ENCODE data around the gene ANKRD33B. TPM values are rescaled to one million over a fixed set of nuclear protein-coding genes. Genes with fewer than 3 reads are reported as not detected.

Gene ANKRD33B
- total RNA-seq, 4 donors from 2014 or later: 4.4 to 17.2 (median 5.9) TPM

GRCh38 chr5:10578293-10578665 lies 14.4 kb downstream of the ANKRD33B start:
- H3K4me3 ChIP-seq: no peak overlapping the region
- peaks cover 11% of the 10 kb centered on the region for H3K27me3 ChIP-seq
- no peak for TF ChIP-seq CTCF (IDR thresholded peaks at IDR 0.05)
- TF ChIP-seq EP300 (IDR thresholded peaks at IDR 0.05): no peak
- no peak for TF ChIP-seq POLR2AphosphoS5 (IDR thresholded peaks at IDR 0.05)
- TF ChIP-seq POLR2A (IDR thresholded peaks at IDR 0.05): no peak
- no peaks in the 10 kb centered on the region for H3K36me3 ChIP-seq
- ATAC-seq: no peak
- no peaks in the 10 kb centered on the region for H3K9me3 ChIP-seq
- no peak overlapping the region for H3K27ac ChIP-seq
- WGBS, 2 donors (ENCODE audit: low coverage in 1 of 2): 100% methylated on average over 1 of the region's 1 CpG; no CpG with 5 or more reads in 1 of the 2 donors
- H3K4me1 ChIP-seq: peaks cover 0 to 15% (median 3%) of the 10 kb centered on the region in 3 donors

GRCh38 chr5:10578869-10579268 lies 15.0 kb downstream of the ANKRD33B start:
- TF ChIP-seq EP300 (IDR thresholded peaks at IDR 0.05) (no peak), POLR2AphosphoS5 (IDR thresholded peaks at IDR 0.05) (no peak), CTCF (IDR thresholded peaks at IDR 0.05) (no peak), POLR2A (IDR thresholded peaks at IDR 0.05) (no peak)
- peaks cover 0 to 15% (median 3%) of the 10 kb centered on the region in 3 donors for H3K4me1 ChIP-seq
- no peak overlapping the region for H3K4me3 ChIP-seq
- peaks cover 16% of the 10 kb centered on the region for H3K27me3 ChIP-seq
- ATAC-seq: no peak
- no peaks in the 10 kb centered on the region for H3K36me3 ChIP-seq
- H3K27ac ChIP-seq: no peak overlapping the region
- 95 to 100% methylated on average over 2 to 4 of the region's 6 CpGs for WGBS, 2 donors (ENCODE audit: low coverage in 1 of 2)
- H3K9me3 ChIP-seq: no peaks in the 10 kb centered on the region

GRCh38 chr5:10579536-10580521 lies 16.0 kb downstream of the ANKRD33B start:
- TF ChIP-seq EP300 (IDR thresholded peaks at IDR 0.05): no peak
- no peak for TF ChIP-seq CTCF (IDR thresholded peaks at IDR 0.05)
- peaks cover 25% of the 10 kb centered on the region for H3K27me3 ChIP-seq
- no peak overlapping the region for H3K4me3 ChIP-seq
- no peak overlapping the region for H3K27ac ChIP-seq
- 81 to 85% methylated on average over 5 to 8 of the region's 8 CpGs for WGBS, 2 donors (ENCODE audit: low coverage in 1 of 2)
- H3K4me1 ChIP-seq: peaks cover 0 to 15% (median 3%) of the 10 kb centered on the region in 3 donors
- no peaks in the 10 kb centered on the region for H3K9me3 ChIP-seq
- ATAC-seq: no peak
- H3K36me3 ChIP-seq: no peaks in the 10 kb centered on the region

GRCh38 chr5:10580531-10581423 lies 16.9 kb downstream of the ANKRD33B start:
- no peak overlapping the region for H3K27ac ChIP-seq
- peaks cover 0 to 15% (median 3%) of the 10 kb centered on the region in 3 donors for H3K4me1 ChIP-seq
- no peak overlapping the region for H3K4me3 ChIP-seq
- 86 to 94% methylated on average over 1 to 8 of the region's 9 CpGs for WGBS, 2 donors (ENCODE audit: low coverage in 1 of 2)
- TF ChIP-seq POLR2AphosphoS5 (IDR thresholded peaks at IDR 0.05): no peak
- TF ChIP-seq POLR2A (IDR thresholded peaks at IDR 0.05): no peak
- TF ChIP-seq CTCF (IDR thresholded peaks at IDR 0.05): no peak
- TF ChIP-seq EP300 (IDR thresholded peaks at IDR 0.05): no peak
- peaks cover 27% of the 10 kb centered on the region for H3K27me3 ChIP-seq
- no peaks in the 10 kb centered on the region for H3K36me3 ChIP-seq
- H3K9me3 ChIP-seq: no peaks in the 10 kb centered on the region
- no peak for ATAC-seq
